HG03045 (cell line): ENCODE measurements around the gene CFAP77.

Experiments
- ATAC-seq: cut with Tn5 transposase; IDR thresholded peaks from one replicate; pipeline ENCODE4 v1.9.1; 2021; ENCODE audit warnings: mild to moderate bottlenecking, moderate library complexity; ENCODE audit not compliant: unreplicated experiment

The CFAP77 gene

GRCh38 chr9:132447346-132447745 lies 37.3 kb downstream of the CFAP77 start:
- no peak for ATAC-seq

GRCh38 chr9:132447902-132448301 lies 37.9 kb downstream of the CFAP77 start:
- ATAC-seq = no peak

- no peak for ATAC-seq
Measured at GRCh38 chr9:132451276-132451675, 41.3 kb downstream of the CFAP77 start.

- no peak for ATAC-seq
Measured at GRCh38 chr9:132456241-132456640, 46.2 kb downstream of the CFAP77 start.

GRCh38 chr9:132457504-132458236 lies 47.7 kb downstream of the CFAP77 start:
- no peak for ATAC-seq

- no peak for ATAC-seq
Measured at GRCh38 chr9:132458432-132458831, 48.4 kb downstream of the CFAP77 start.

- ATAC-seq = no peak
Measured at GRCh38 chr9:132459661-132460060, 49.6 kb downstream of the CFAP77 start.

- ATAC-seq = no peak
Measured at GRCh38 chr9:132460240-132460639, 50.2 kb downstream of the CFAP77 start.

- ATAC-seq = no peak
Measured at GRCh38 chr9:132461281-132461896, 51.4 kb downstream of the CFAP77 start.

GRCh38 chr9:132461971-132462370 lies 52.0 kb downstream of the CFAP77 start:
- ATAC-seq = no peak

GRCh38 chr9:132464547-132464946 lies 54.5 kb downstream of the CFAP77 start:
- ATAC-seq = no peak

GRCh38 chr9:132465131-132465635 lies 55.2 kb downstream of the CFAP77 start:
- no peak for ATAC-seq

GRCh38 chr9:132472199-132472598 lies 62.2 kb downstream of the CFAP77 start:
- ATAC-seq = no peak

GRCh38 chr9:132472599-132472998 lies 62.6 kb downstream of the CFAP77 start:
- ATAC-seq = no peak

- no peak for ATAC-seq
Measured at GRCh38 chr9:132474253-132474652, 64.2 kb downstream of the CFAP77 start.

- no peak for ATAC-seq
Measured at GRCh38 chr9:132478353-132479050, 68.5 kb downstream of the CFAP77 start.

- ATAC-seq = no peak
Measured at GRCh38 chr9:132479733-132480132, 69.7 kb downstream of the CFAP77 start.

- no peak for ATAC-seq
Measured at GRCh38 chr9:132481053-132481849, 71.2 kb downstream of the CFAP77 start.

GRCh38 chr9:132482196-132482813 lies 72.3 kb downstream of the CFAP77 start:
- no peak for ATAC-seq

- ATAC-seq = no peak
Measured at GRCh38 chr9:132485393-132485792, 75.4 kb downstream of the CFAP77 start.
